NCI-H187 treated with DMSO at 0.1 percent for 48 hours (cell line): ENCODE results near the gene HOXA10.

ENCODE experiments used
- DNase-seq: peaks from one replicate; lab custom pipeline; 2025; lab: John Stamatoyannopoulos, UW

The HOXA10 gene

DNA sequence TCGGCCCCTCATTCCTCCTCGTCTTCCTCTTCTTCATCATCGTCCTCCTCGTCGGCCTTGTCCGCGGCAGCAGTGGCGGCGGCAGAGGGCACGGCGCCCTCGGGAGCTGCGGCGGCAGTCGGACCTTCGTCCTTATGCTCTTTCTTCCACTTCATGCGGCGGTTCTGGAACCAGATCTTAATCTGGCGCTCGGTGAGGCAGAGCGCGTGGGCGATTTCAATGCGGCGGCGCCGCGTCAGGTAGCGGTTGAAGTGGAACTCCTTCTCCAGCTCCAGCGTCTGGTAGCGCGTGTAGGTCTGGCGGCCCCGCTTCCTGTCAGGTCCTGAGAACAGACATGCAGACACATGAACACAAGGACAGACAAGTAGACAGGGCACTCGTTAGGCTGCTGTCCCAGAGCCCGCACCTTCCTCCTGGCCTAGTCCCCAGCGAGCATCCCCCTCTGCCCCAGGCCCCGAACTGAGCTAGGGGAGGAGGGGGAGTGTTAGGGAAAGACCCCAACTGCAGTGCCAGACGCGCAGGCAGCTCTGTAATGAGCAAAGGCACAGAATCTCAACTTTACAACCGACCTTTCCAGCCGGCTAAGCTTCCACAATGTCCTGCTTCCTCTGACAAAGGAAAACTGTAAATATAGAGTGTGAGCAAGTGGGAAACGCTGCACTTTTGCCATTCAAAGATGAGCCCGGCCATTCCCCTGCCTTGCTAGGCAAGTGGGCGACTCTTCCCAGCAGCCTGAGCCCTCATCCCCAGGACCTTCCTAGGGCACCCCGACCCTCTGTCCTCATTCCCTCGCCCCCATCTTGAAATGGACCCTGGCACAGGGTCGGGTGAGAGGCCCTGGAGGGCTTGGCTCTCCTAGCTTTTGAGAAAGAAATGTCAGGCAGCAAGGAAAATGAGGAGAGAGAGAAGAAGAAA lies 19.0 kb downstream of the HOXA10 start:
- no peak for DNase-seq

DNA sequence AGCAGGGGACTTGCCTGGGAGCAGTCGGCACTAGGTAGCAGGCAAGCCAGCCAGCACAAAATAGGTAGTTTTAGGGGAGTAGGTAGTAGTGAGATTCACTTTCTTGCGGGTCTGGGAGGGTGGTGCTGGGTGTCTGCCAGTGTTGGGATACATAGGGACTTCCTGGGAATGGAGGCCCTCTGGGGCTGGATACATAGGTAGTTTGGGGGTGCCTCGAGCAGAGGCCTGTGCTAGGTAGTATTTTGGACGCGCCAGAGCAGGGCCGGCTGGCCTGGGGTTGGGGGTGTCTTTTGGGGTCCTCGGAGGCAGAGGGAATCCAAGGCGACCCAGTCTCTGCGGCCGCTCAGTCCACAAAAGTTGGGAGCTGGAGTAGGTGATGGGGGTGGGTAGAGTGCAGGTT lies 19.8 kb downstream of the HOXA10 start:
- DNase-seq: no peak

DNA sequence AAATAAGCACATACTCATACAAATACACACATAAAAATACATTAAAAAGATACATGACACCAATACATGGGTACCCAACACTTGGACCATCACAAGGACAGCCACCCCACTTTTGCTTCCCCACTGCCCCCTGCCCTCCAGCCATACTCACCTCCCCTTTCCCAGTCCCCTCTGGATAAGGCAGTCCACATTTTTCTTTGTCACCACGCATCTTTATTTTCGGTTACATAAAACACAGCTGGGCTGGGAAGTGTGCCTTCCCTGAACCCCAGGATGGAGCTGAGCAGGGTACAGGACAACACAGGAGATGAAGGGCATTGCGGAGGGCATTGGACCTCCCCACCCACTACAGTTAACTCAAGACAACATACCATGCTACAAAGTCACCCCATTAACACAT lies 20.6 kb downstream of the HOXA10 start:
- no peak for DNase-seq

DNA sequence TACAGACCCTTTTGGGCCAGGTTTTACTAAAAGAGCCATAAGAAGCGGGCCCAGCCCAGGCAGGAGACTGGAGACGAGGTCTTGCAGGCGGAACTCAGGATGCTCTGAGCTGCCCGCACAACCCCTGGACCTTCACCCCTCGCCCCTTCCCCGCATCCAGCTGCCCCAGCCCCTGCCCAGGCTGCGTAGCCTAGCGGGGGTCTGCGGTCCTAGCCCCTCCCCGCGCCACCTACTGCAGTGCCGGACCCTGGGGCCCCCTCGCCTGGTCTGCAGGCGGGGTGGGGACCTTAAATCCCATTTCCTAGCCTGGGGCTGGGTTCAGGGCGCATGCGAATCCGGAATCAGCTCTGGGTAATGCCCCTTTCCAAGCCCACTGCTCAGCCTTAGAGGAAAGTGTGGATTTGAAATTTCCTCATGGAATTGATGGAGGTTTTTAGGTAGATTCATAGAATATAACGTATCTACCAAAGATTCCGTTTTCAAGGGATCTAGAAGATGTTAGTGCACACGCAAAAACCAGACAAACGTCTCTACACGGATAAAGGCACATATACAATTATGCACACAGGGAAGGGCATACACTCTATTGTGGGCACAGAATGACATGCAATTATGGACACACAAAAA lies 21.2 kb downstream of the HOXA10 start:
- DNase-seq: no peak

DNA sequence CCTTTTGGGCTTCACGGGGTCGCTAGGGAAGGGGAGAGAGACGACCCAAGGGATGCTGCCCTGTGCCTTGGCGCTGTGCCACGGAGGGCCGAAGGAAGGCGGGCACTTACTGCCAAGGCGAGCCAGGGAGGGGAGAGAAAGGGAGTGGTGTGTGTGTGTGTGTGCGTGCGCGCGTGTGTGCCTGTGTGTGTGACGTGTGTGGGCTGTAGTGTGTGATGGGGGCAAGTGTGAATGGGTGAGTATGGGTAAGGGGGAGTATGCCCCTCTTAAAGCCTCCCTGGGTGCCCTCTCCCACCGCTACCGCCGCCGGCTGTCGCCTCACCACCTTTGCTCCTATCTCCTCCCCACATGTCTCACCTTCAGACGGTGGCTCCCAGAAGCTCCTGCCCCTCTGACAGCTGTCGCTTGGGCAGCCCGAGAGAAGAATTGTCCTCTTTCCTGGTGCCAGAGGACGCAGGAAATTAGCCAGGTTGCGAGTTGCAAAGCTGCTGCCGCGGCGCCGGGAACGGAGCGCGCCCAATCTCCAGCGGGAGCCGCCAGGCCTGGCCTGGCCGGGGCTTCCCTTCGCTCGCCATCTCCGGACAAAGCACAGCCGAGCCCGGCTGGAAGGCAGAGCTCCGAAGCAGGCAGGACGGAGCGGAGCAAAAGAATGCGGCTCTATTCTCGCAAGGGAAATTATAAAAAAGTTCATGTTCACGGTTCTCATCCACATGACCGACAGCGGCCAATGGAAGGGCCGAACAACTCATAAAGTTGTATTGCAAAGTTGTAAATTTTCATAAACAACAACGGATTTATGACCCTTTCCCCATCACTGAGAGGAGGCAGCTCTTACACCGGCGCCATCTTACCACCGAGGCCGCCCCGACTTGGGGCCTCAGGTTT lies 21.9 kb downstream of the HOXA10 start, which contains the start of gene HOXA3:
Gene HOXA3 (minus strand): TSS at position 653 of the 885 bp plus-strand sequence. CDS start 41,943 bp downstream, outside the sequence.
- DNase-seq: no peak

DNA sequence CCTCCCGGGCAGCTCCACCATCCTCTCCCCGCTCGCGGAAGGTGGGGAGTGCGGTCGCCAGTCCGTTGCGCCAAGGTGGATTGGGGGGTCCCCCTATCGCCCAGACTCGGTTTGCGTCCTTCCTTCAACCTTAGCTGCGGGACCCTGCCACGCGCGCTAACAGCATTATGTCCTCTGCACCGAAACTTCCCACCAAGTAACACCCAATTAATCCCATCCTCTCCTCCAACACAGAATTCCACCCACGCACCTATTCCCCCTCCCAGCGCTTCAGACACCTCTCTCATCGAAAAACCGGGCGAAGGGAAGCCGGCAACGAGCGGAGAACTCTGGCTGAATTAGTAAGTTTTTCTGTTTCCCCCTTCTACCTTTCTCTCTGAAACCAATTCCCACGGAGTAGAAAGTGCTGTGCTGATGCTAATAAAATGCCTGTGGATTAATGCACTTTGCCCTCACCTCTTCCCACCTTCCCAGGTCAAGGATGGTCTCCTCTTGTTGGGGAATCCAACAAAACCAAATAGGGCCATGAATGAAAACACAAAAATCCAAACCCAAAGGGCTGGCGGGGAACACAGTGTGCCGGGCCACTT lies 22.7 kb downstream of the HOXA10 start:
- no peak for DNase-seq

DNA sequence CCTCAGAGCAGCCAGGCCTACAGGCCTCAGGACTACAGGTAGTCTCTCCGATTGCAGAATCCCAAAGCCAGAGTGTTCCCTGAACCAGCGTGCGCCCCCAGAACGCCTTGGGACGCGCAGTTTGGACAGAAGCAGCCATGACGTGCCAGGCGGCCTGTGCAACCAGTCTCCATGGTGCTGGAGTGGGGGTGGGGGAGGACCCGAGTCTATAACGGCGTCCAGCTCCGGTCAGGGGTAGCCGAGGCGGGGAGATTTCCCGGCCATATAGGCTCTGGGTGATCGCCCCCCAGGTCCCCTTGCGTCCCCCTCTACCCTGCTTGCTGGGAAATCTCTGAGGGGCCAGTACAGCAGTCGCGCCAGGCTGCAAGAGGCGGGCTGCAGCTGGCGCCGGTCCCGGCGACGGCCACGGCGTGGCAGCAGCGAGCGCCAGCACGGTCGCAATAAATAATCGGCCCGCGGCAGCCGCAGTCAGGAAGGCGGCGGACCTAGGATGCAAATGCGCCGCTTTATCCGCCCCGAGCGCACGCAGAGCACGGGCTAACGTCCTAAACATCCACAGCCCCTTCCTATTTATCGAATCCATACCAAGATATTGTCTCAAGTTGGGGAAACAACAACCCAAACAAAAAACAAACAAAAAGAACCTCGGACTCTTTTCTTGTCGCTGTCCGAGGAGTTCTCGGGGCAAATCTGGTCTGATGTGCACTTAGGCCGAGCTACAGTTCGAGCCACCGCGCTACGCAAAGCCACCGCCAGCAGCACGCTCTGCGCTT lies 23.4 kb downstream of the HOXA10 start:
- no peak for DNase-seq

DNA sequence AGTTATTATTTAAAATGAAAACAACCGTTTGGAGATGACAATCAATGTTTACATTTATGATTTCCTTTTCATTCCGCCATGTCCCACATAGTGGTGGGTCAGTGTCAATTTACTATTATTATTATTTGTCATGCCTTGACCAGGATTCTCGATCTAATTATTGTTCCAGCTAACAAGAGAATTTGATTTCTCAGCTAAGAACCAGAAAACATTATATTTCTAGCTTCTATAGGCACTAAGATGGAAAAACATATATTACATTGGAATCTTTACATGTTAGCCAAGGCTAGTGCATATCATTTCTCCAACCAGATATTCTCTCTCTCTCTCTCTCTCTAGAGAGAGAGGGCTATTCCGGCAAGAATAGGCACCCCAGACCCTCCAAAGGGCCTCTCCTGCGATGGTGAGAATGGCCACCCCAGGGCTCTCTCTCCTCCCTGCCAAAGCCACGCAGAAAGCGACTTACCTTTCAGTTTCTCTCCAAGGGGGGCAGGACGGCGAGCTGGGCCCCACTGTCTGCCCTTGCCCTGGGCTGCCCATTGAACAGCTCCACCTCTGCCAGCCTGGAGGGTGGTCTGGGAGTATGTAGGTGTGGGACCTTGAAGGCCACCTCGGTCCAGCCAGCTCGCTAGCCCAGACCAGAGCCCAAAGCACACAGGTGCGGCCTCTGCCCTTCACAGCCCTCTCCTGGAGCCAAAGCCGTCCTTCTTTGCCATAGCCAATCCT lies 24.1 kb downstream of the HOXA10 start:
- no peak for DNase-seq

DNA sequence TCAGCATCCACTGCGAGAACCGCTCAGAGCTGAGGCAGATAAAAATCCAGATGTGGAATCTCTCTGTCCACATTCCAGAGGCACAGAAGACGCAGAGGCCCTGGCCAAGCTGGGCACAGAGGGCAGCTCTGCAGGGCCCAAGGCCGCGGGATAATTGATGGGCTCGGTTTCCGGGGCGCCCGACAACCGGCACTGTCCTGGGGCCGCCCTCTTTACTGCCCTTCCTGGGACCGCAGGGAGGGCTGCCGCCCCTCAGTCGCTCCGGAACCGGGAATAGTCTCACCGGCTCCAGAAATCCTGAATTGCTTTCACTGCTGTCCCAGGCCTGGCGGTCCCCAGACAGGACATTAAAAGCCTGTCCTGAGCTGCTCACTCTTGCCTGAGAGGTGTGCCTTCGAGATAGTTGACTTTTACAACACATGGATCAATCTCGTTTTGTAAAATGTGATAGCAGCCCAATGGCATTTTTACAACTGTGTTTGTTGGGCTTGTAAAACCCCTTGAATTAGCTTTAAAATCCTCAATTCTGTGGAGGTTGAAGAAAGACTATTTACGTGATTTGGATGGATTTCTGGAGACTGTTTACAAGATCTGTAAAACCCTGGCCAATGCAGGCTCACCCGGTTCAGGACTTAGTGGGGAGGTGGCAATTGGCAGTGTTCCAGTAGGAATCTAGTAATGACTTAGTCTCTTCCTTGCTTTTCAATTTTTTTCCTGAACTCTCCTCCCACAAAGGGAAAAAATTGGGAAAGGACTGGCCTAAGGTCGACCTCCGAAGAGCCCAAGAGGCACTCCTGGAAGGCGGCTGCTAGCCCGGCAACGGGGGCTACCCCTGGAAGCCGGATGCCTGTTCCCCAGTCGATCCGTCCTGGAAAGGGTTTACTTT lies 25.1 kb downstream of the HOXA10 start:
- no peak for DNase-seq

DNA sequence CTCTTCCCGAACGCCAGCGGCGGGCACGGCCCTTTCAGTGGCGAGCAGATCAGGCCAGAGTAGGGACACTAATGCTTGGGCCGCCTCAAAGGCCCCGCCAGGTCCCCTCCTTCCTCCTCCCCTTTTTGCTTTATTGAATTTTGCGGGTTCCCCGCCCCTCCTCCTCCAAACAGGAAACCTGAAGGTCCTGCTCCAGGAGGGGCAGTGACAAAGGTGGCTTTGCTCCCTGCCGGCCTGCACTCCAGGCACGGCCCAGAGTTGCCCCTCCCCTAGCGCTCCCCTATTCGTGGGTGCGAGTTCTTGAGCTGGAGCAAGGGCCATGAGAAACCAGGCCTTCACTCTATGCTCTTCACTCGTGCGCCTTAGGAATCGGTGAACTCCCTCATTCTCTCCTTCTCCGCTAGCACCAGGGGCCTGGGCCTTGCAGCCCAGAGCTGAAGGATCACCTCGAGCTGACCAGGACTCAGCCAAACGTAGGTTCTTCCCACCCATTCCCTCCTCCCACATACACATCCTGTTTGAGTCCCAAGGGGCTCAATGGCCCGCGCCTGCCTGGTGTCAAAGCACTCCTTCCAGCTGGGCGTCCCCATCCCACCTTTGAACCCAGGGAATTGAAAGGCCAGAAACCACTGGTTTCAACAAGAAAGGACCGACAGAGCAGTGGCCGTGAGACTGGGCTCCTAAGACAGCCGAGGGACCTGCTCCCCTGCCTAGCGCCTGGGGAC lies 25.9 kb downstream of the HOXA10 start:
- no peak for DNase-seq

DNA sequence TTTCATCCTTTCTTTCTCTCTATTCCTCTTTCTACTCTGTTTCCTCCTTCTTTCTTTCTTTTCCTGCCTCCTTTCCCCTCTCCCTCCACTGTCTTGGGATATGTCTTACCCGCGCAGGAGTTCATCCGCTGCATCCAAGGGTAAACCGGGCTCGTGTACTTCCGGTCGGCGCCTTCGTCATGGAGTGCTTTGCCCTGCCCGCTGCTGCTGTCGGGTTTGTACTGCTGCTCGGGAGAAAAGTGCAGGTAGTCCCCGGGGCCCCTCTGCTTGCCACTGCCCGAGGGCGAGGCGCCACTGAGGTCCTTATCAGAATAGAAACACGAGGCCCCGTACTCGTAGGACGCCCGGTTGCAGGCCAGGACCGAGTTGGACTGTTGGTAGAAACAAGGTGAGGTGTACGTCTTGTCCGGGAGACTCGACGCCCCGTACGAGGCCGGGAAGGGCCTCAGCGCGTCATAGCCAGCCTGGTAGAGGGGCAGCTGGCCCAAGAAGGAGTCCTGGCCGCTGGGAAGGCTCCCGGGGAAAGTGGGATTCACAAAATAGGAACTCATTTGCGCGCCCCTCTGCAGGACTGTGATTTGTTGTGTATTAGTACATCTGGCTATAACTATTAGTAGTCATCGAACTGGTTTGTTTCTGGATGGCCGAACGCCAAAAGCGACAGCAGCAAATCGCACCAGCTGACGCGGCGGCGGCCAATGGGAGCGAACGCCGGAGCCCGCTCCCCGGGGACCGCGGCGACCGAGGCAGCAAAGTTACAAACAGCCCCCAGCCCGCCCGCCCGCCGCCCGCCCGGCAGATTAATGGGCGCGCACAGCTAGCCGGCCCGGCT lies 26.7 kb downstream of the HOXA10 start, which contains the start of gene HOXA6:
Gene HOXA6 (minus strand): TSS at position 576 of the 832 bp plus-strand sequence. CDS start 25 bp downstream, at position 551.
- DNase-seq: no peak

DNA sequence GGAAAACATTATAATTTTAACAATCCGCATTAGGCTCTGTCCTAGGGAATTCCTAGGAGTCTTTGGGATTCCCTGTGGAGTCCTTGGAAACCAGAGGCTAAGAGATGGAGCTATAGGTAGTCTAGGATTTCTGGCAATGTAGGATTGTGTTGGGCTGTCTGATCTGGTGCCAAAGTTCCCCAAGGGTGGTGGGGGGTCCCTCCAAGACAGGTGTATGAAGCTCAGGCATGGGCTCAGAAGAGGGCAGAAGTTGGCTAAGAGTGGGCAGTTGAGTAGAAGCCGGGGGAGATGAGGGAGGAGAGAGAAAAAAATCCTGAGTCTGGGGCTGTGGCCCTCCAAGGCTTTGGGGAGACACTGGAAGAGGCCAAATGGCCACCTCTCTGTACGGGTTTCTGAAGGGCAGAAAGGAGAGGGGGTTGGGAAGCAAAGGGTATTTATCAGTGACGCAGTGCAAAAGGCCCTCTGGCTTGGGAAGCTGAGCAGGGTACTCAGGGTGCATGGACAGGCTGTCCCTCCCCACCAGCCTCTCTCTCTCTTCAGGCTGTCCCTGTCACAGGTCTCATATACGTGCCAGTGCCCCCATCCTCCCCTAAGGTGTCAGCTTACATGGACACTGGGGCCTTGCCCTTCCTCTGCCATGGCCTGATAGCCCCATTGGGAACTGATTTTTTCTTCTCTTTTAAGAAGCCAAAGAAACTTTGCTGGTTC lies 27.5 kb downstream of the HOXA10 start:
- DNase-seq: no peak

DNA sequence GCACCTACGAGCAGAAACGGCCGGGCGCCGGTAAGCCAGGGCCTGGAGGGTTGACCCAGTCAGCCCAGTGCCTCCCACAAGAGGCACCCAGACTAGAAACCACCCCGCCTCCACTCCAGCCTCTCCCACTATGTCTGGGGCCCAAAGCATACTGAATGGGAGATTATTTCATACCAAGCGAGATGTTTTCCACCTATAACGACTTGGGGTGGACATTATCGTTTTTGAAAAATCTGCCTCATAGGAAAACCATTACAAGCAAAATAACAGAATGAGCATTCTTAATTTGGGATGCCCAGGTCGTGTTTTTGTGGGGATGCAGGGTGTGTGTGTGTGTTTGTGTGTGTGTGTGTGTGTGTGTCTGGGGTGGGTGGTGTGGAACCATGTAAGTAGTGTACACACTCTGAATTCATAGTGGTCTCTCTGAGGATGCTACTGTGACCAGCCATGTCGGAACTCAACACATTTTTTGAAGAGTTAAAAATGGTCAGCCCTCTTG lies 28.2 kb downstream of the HOXA10 start:
- no peak for DNase-seq

DNA sequence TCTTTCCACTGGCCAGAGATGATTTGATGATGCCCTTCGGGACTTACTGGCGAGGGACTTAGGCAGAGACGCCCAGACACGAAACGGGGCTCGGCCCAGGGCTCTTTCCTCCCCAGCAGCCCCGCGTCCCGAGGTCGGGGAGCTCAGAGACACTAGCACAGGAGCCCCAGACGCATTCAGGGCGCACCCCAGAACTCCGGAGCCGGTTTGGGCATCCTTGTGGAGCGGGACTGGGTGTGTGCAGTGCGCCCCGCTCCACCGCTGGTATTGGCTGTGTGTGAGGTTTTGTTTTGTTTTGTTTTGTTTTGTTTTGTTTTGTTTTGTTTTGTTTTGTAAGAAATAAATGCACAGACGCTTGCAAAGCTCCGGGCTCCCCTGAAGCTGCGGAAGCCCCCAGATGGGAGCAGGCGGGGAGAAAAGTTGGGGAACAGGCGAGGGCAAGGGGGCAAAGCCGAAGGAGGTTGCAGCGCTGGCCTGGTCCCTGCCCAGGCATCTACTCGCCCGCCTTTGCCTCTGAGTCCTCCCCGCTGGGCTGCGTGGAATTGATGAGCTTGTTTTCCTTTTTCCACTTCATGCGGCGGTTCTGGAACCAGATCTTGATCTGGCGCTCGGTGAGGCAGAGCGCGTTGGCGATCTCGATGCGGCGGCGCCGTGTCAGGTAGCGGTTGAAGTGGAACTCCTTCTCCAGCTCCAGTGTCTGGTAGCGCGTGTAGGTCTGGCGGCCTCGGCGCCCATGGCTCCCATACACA lies 28.8 kb downstream of the HOXA10 start:
- no peak for DNase-seq

DNA sequence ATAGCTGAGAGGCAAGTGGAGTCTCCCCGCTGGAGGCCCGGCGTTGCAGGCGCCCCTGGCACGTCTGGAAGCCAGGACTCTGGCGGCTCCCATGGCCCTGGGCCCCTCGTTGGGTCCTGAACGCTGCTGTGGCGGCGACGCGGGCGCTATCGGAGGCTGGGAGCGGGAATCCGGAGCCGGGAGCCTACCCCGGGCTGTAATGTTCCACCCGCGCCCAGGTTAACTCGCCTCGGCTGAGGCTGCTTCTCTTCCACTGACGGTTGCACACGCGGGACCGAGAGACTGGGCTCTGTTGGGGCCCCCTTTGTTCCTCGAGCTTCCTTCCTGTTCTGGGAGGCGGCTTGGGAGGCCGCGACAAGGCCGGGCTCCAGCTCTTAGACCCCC lies 29.3 kb downstream of the HOXA10 start:
- no peak for DNase-seq
